Activated CD8-positive, alpha-beta memory T cell treated with anti-CD3 and anti-CD28 coated beads, Interleukin-2, amount 50 U/mL, for 1 hour (primary cell): Measurements from ENCODE around the gene RGMA.
A peak's percentile ranks its signal among the peaks of the same experiment; 100 is the strongest.
"Not testable (repeated sequence)": the region's sequence is repeated elsewhere in the genome, so short reads cannot be mapped to it uniquely, and the experiment has no call there.

Experiments
- DNase-seq: peaks from one replicate; pipeline ENCODE4 v3.0.0-alpha.2; 2020; ENCODE audit errors: extremely low read depth

Gene RGMA

DNA sequence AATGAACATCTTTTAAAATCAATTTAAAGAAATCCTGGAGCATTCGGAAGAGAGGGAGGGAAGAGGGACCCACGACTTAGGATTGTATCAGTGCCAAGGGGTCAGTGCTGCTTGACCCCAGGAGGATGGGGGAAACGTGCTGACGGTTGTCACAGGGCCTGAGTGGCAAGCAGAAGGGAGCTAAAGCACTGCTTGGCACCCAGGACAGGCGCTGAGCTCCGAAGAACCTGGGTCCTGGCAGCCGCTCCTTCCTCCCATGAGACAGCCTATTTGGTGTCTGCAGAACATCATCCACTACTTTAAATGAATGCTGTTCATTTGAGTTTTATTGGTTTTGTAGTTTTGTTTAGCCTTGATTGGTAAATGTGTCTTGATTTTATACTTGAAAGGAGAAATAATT, 54.5 kb downstream of the RGMA start:
- no peak for DNase-seq

DNA sequence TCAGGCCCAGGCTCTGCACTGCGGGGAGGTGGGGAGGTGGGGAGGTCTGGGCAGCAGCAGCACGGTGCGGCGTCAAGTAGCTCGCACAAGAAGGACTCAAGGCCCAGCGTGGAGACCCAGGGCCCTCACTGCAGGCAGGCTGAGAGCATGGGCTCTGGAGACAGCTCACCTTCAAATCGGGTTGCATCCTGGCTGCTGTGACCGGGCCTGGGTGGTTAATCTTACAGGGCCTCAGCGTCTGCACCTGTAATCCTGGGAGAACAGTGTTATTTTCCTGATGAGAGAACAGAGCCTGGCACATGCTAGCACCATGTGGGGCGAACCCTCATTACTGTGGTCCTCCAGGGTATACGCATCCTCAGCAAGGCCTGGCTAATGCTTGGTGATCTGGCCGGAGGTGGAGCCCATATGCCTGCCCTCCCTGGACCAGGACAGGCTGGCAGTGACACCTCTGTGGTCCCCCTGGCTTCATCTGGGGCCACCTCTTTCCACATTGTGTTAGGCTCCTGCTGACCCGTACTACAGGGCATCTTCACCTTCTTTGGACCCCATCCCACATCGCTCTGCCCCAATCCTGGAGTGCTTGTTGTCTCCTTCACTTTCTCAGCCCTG, 55.5 kb downstream of the RGMA start:
- DNase-seq, result no peak

DNA sequence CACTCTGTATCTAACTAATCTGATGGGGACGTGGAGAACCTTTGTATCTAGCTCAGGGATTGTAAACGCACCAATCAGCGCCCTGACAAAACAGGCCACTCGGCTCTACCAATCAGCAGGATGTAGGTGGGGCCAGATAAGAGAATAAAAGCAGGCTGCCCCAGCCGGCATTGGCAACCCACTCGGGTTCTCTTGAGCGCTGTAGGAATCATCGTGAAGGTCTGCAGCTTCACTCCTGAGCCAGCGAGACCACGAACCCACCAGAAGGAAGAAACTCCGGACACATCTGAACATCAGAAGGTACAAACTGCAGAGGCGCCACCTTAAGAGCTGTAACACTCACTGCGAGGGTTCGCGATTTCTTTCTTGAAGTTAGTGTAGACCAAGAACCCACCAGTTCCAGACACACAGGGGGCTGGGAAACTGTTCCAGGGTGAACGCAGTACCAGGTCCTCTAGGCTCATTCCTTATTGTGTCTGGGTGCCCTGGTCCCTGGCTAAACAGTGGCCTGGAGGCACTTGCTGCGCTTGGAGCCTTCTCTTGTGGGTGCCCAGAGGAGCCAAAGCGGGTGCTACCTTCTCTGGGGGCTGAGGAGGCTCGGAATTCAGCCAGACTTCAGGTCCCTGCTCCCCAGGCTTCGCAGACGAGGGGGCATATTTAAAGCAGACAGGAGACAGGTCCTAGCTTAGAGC, 56.4 kb downstream of the RGMA start:
- DNase-seq, result not testable (repeated sequence)

DNA sequence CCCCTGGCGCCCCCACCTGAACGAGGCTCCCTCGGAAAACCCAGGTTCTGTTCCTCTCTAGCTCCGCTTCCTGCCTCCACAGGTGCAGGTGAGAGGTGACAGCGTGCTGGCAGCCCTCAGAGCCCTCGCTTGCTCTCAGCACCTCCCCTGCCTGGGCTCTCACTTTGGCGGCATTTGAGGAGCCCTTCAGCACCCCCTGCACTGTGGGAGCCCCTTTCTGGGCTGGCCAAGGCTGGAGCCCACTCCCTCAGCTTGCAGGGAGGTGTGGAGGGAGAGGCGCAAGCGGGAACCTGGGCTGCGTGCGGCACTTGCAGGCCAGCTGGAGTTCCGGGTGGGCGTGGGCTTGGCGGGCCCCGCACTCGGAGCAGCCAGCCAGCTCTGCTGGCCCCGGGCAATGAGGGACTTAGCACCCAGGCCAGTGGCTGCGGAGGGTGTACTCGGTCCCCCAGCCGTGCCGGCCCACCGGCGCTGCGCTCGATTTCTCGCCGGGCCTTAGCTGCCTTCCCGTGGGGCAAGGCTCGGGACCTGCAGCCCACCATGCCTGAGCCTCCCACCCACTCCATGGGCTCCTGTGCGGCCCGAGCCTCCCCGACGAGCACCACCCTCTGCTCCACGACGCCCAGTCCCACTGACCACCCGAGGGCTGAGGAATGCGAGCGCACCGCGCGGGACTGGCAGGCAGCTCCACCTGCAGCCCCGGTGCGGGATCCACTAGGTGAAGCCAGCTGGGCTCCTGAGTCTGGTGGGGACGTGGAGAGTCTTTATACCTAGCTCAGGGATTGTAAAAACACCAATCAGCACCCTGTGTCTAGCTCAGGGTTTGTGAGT, 57.2 kb downstream of the RGMA start:
- DNase-seq, result not testable (repeated sequence)

DNA sequence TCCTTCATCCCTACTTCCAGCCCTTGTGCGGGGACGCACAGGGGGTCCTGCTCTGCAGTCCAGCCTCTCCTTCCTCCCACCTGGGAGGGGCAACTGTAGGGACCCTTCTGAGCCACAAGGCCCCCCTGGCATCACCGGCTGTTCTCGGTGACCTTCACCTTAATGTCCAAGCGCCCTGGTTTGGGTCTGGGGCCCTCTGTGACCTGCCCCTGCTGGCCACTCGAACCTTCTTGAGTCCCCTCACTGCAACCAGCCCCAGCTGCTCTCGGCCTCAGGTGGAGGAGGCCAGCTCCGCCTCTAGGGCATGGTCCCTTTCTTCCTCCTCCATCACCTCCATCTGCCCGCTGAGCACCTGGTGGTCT, 57.9 kb downstream of the RGMA start:
- DNase-seq, result no peak

DNA sequence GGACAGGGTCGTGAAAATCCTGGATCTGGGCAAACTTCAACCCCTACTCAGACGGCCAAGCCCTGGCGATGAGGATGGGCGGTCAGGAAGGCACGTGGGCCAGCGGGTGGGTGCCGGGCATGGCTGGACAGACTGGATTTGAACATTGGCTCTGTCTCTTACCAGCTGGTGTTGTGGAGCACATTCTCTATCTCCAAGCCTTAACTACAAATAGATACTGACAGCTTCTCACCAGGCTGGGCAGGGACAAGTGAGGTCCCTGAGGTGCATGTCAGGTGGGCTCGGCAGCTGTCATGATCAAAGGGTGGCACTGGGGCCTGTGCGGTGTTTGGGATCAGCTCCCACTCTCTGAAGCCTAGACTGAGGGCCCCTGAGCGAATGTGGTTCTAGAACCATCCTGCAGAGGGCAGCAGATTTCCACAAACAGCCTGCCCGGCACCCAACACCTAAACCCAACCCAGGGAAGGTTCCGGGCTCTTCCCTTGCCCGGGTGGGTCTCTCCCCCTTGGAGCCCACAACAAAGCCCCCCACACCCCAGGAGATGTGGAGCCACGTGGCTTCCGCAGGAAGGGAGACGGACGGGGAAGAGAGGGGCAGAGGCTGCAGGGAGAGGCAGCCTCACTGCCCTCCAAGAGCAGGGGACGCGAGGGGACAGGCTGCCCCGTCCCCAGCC, 58.4 kb downstream of the RGMA start:
- peak; percentile 28 for DNase-seq

DNA sequence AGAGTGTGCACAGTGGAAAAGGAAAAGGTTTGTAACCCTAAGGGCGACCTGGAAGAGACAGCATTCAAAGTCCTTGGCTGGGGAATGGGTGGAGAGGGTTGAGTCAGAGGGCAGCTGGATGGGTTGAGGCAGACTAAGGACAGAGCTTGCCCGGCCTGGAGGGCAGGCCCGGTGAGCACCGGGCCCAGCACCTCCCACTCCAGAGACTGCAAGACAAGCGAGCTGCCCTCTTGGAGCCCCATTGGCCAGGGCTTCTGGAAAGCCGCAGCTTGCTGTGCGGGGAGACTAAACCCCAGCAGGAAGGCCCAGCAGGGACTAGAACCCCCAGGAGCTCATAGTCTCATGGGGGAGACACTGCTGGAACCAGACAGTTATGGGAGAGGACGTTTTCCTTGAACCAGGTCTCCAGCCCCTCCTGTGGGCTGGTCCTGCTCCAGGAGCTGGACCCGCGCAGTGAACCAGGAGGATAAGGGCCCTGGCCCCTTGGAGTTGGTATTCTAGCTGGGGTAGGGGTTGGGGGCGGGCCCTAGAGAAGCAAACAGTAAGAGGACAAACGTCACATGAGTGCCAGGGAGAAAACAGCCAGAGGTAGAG, 59.1 kb downstream of the RGMA start:
- DNase-seq, result no peak

DNA sequence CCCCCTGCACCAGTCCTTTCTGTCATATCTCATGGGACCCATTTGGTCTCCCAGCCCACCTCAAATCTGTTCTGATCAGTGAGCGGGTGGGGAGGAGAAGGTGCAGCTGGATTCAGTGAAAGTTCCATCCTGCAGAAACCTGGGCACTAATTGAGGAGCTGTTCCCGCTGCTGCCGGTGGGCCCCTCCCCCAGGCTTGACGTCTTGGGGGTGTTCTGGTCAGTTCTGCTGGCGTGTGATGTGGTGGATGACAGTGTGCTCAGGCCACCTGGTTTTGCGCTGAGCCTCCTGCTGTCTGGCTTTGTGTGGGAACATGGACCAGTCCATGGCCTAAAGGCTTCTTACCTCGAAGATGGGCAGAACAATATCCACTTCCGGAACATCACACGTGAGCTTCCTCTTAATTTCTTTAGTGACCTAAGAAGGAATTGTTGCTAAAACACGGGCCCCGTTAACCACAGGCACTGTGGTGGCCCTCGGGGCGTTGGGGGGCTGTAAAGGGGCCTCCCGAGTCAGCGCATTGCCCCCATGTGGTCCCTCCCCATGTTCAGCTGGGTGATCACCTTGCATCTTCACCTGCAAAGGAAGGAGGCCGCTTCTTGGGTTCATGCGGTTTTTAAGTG, 59.7 kb downstream of the RGMA start:
- DNase-seq, result no peak

DNA sequence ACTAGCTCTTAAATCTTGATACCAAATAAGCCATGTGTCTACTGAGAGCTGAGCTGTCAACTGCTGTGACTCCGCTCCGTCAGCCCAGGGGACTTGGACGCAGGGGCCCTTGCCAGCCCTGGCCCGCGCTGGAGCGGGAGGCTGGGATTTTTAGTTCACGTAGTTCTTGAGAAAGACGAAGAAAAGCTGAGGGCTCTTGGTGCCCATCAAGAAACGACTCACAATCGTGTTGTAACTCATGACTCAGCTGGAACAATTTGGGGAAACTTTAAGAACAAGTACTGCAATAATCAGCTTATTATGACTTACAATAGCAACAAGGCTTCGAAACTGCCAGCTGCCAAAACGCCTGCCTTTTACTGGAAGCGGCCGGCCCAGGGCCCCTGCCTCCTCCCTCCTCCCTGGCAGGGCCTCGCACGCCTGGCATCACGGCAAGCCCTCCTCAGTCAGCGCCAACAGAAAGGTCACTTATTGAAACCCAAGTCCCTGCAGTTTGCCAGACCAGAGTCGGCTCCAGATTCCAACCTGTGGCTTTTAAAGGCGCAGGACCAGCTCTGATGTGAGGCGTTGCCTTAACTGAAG, 60.3 kb downstream of the RGMA start:
- no peak for DNase-seq

DNA sequence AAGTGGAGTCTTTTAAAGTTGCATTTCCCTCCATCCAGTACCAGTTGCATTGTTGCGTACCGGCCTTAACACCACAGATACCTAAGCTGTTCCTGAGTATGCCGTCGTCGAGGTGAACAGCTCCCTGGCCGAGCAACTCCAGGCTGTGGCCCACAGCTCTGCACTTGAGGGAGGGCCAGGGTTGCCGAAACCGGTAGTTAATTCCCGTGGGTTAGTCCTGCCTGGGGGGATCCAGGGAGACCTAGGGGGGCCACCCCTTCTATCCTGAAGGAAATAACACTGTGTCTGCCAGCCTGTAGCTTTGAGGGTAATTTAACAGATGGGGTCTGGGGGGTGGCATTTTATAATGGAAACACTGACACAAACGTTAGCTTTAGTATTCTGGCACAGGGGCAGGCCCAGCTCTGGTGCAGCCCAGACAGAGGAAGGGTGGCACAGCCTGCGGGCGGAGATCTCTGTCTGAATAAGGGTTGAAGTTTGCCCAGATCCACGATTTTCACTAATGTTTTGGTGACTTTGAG, 60.8 kb downstream of the RGMA start:
- no peak for DNase-seq

DNA sequence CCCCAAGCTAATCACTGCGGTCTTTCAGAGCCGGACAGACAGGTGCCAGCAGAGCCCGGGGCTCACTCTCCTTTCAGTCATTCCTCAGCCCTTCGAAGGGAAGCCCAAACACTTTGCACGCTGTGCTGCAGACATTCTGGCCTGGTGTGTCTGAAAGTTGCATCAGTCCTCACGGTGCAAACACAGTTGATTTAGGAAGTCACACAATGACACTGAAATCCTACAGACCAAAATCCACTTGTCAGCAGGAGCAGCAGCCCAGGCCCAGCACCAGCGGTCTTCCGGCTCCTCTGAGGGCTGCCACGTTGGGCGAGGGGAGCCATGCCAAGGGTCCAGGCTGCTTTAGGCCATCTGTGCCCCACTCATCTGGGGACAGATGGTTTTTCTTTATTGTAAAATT, 61.6 kb downstream of the RGMA start:
- DNase-seq, result no peak

DNA sequence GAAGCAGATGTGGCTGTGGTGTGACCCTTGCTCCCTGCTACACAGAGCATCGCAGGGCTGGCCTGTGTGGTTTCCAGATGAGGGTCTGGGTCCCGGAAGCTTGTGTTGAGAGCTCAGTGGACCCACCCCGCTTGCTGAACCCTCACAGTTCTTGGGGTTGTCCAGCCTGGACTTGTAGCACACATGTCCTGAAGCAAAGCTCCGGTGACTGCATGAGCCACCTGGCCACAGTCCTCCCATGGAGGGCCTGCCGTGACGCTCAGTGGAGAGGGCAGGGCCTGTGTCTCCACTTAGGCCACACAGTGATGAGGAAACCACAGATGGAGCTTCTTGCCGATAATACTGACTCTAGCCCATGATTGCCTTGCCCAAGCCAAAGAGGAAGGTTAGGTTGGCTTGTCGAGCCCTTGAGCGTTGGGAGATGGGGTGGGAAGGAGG, 62.6 kb downstream of the RGMA start:
- no peak for DNase-seq

DNA sequence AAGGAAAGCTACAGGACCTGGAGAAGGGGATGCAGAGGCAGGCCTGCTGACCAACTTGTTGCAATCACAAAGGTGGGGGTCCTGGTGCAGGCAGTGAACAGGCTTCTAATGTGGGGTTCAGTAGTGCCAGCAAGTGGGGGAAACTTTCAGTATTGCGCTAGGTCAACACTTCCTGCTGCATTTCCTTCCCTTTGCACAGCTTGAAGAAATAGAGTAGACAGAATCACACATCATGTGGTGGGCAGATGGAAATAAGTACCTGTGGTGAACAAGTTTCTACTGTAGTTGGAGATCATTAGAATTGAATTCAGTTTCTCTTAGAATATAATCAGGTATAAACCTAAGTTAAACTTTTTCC, 63.4 kb downstream of the RGMA start:
- DNase-seq, result no peak

DNA sequence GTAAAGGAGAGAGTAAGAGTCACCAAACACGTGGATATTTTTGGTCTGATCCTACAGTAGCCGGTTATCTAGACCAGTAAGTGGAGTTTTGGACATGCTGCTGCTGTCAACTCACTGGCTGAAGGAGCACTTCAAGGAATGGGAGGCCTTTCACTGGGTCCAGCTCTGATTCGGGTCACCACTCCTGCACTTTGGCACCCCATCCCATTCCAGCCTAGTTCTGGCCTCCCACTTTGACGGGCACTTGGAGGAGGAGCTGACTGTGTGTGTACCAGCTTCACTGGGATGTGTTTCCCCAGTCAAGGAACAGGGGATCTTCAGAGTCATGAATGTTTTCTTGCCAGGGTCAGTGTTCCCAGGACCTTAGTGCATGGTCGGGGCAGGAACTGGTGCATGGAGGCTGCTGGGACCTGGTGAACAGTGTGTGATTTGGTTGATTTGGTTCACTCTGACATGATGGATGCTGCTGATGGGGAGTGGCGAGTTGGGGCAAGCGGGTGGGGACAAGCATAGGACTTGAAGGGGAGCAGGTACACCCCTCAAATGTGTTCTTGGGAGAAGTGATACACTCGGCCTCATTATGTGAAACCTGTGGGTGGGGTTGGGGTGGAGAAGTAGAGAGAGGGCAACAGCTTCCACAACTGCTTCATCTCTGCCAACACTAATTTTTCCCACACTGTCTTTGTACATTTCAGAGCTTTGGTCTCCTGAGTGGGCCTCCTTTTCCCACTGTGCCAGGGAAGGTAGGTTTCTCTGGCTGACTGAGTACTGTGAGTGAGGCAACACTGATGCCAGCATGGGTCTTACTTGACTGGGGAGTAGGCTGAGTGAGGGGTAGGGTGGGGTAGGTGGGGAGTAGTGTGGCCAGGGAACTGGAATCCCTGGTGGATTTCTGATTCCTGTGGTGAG, 64.0 kb downstream of the RGMA start:
- no peak for DNase-seq

DNA sequence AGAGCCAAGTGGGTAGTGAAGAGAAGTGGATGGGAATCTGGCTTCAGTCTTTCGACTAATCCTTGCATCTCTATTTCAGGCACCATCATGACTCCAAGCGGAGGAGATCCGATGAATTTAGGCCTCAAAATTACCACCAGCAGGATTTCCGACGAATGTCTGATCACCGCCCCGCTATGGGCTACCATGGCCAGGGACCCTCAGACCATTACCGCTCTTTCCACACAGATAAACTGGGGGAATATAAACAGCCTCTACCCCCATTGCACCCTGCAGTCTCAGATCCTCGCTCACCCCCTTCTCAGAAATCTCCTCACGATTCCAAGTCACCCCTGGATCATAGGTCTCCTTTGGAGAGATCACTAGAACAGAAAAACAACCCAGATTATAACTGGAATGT, 64.7 kb downstream of the RGMA start:
- DNase-seq, result no peak

DNA sequence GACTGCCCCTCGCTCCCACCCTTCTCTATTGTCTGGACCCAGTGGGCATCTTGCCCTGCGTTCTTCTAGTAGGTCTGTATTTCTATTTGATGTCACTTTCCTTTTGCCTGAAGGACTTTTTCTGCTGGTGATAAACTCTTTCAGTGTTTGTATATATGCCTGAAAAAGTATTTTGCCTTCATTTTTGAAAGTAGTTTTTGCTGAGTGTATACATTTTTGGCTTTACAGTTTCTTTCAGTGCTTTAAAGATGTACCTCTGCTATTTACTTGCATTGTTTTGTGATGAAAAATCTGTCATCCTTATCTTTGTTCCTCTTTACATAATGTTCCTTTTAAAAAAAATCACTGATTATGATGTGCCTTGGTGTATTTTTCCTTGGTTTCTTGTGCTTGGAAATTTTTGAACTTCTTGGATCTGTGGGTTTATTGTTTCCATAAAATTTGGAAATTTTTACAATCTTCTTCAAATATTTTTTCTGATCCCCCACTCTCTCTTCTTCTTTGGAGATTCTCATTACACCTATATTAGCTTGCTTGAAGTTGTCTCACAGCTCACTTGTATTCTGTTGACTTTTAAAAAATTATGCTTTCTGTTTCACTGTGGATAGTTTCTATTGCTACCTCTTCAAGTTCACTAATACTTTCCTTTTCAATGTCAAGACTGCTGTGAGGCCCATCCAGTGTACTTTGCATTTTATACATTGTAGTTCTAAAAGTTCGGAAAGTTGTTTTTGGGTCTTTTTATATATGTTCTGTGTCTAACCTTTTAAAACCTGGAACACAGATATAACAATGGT, 67.8 kb downstream of the RGMA start:
- no peak for DNase-seq

DNA sequence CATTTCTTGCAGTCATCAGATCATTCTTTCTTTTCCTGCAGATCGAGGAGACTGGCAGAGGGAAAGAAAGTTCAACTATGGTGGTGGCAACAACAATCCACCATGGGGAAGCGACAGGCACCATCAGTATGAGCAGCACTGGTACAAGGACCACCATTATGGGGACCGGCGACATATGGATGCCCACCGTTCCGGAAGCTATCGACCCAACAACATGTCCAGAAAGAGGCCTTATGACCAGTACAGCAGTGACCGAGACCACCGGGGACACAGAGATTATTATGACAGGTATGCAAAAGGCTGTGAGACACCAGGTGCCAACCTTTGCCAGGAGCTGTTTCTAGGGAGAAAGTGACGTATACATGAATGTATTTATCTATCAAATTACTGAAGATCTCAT, 69.0 kb downstream of the RGMA start:
- DNase-seq, result no peak

DNA sequence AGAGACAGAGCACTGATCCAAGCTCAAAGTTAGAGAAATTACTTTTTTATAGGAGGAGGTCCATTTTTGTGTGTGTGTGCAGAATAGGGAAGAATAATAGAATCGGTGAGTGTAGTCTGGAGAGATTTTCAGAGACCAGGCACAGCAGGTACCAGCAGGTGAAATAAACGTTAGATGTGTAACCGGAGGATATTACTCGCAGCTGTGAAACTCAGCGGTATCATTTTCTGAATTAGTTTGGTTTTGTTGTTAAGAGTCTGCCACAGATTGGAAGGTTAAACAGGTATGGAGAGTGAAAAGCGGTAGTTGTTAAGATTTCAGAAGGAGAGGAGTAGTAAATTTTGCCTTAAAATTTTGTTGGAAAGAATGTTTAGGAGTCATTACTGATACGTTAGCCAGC, 69.9 kb downstream of the RGMA start:
- no peak for DNase-seq

DNA sequence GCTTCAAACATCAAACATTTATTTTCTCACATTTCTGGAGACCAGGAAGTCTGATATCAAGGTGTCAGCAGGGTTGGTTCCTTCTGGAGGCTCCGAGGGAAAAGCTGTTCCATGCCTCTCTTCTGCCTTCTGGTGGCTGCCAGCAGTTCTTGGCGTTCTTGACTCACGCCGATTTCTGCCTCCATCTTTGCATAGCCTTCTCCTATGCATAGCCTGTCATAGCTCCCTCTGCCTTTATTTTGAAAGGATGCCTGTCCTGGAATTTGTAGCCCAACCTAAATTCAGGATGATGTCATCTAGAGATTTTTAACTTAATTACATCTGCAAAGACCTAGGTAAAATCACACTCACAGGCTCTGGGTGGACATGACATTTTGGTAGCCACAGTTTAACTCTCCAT, 70.4 kb downstream of the RGMA start:
- no peak for DNase-seq
